ENCODE measurements around the gene ADARB1.
"Not testable (repeated sequence)": the region's sequence is repeated elsewhere in the genome, so short reads cannot be mapped to it uniquely, and the experiment has no call there.

ADARB1 gene

GRCh38 chr21:45122030-45122429 is 47.6 kb downstream of the ADARB1 start:
- DNase-seq: no peak

GRCh38 chr21:45122432-45123132 is 48.2 kb downstream of the ADARB1 start:
- no peak for DNase-seq

GRCh38 chr21:45123440-45123839 is 49.1 kb downstream of the ADARB1 start:
- DNase-seq: no peak

- DNase-seq: no peak
These were observed 50.2 kb downstream of the ADARB1 start for GRCh38 chr21:45124596-45124995.

GRCh38 chr21:45125357-45125756 is 51.0 kb downstream of the ADARB1 start:
- no peak for DNase-seq

GRCh38 chr21:45126204-45126626 is 51.8 kb downstream of the ADARB1 start:
- no peak for DNase-seq

- no peak for DNase-seq
These were observed 52.6 kb downstream of the ADARB1 start for GRCh38 chr21:45126983-45127382.

- DNase-seq: no peak
These were observed 53.6 kb downstream of the ADARB1 start for GRCh38 chr21:45127937-45128336.

GRCh38 chr21:45128613-45129188 is 54.3 kb downstream of the ADARB1 start:
- peak; percentile 68 for DNase-seq

- no peak for DNase-seq
These were observed 55.0 kb downstream of the ADARB1 start for GRCh38 chr21:45129189-45129923.

GRCh38 chr21:45130324-45130774 is 56.0 kb downstream of the ADARB1 start:
- DNase-seq: no peak

- no peak for DNase-seq
These were observed 57.2 kb downstream of the ADARB1 start for GRCh38 chr21:45131537-45131999.

- DNase-seq: no peak
These were observed 58.6 kb downstream of the ADARB1 start for GRCh38 chr21:45132841-45133573.

- not testable (repeated sequence) for DNase-seq
These were observed 59.3 kb downstream of the ADARB1 start for GRCh38 chr21:45133574-45134278.

GRCh38 chr21:45134279-45135076 is 60.1 kb downstream of the ADARB1 start:
- DNase-seq: no peak

- DNase-seq: no peak
These were observed 60.7 kb downstream of the ADARB1 start for GRCh38 chr21:45135122-45135521.

GRCh38 chr21:45135868-45136267 is 61.5 kb downstream of the ADARB1 start:
- no peak for DNase-seq

GRCh38 chr21:45136500-45136899 is 62.1 kb downstream of the ADARB1 start:
- no peak for DNase-seq

- DNase-seq: peak; percentile 66
These were observed 62.7 kb downstream of the ADARB1 start for GRCh38 chr21:45136927-45137611.

GRCh38 chr21:45137612-45137937 is 63.2 kb downstream of the ADARB1 start:
- no peak for DNase-seq
